Prostate gland (tissue), 2 donors: ENCODE measurements around the gene CCDC177. TPM values are rescaled to one million over a fixed set of nuclear protein-coding genes. Genes with fewer than 3 reads are reported as not detected.

Experiments
- DNase-seq: peaks from one replicate; pipeline ENCODE4 v3.0.0-alpha.2; 2019; ENCODE audit warnings: low spot score
- H3K27ac ChIP-seq, 2 donors: fragments of 200-600 bp; sonication (generic); 2 replicates each; pipeline ENCODE4 v1.5.1; 2017 to 2019
- H3K27me3 ChIP-seq: fragments of 200-600 bp; sonication (generic); replicated peaks from 2 replicates; pipeline ENCODE4 v1.5.1; 2019; ENCODE audit not compliant: insufficient read depth
- H3K36me3 ChIP-seq, 2 donors: fragments of 200-600 bp; sonication (generic); 1 replicate in 1 of 2; 2 replicates in 1 of 2; pipeline versions ENCODE4 v1.5.1 to v1.8.1; 2017 to 2019
- H3K4me1 ChIP-seq: fragments of 200-600 bp; sonication (generic); replicated peaks from 2 replicates; pipeline ENCODE4 v1.5.1; 2019
- H3K4me3 ChIP-seq, 2 donors: fragments of 200-600 bp; sonication (generic); 2 replicates each; pipeline ENCODE4 v1.5.1; 2017 to 2019
- H3K9me3 ChIP-seq: fragments of 200-600 bp; sonication (generic); 2 replicates; pipeline ENCODE4 v1.5.1; 2017
- POLR2A ChIP-seq: fragments of 450-650 bp; IDR thresholded peaks from one replicate; pipeline ENCODE4 v1.6.1; 2016; ENCODE audit warnings: antibody characterized with exemption, mild to moderate bottlenecking
- POLR2AphosphoS5 ChIP-seq: sonication (generic); formaldehyde crosslinking; IDR thresholded peaks from one replicate; pipeline ENCODE4 v1.6.1; 2017; ENCODE audit warnings: antibody characterized with exemption
- WGBS: methylation state at CpG from one replicate; pipeline ENCODE4 v1.1.5; 2018; 5-methylcytosine and 5-hydroxymethylcytosine counted together
- intact Hi-C: fragments of 100-400 bp; cut with DNase I; formaldehyde crosslinking; loops from one replicate; pipeline ENCODE4 v1.14.2; 2022
- total RNA-seq, 2 donors: library from RNA; depleted of rRNA; stranded (reverse); fragments of >200 nt; gene quantifications; one replicate each; pipeline ENCODE4 v1.1.0, GENCODE V29; 2016
- TF ChIP-seq, protein P1 (sequence below), 4 experiments: fragments of 200-600 bp in 2 of 4; fragments of 450-650 bp in 2 of 4; sonication (generic) in 2 of 4; IDR thresholded peaks; 1 replicate in 3 of 4; 2 replicates in 1 of 4; pipeline ENCODE4 v1.5.1; 2016 to 2019; ENCODE audit warnings: antibody characterized with exemption in 4 of 4, mild to moderate bottlenecking in 2 of 4, moderate library complexity in 2 of 4

The CCDC177 gene
- total RNA-seq, 2 donors from 2014 or later = 0.28 TPM; not detected in 1

DNA sequence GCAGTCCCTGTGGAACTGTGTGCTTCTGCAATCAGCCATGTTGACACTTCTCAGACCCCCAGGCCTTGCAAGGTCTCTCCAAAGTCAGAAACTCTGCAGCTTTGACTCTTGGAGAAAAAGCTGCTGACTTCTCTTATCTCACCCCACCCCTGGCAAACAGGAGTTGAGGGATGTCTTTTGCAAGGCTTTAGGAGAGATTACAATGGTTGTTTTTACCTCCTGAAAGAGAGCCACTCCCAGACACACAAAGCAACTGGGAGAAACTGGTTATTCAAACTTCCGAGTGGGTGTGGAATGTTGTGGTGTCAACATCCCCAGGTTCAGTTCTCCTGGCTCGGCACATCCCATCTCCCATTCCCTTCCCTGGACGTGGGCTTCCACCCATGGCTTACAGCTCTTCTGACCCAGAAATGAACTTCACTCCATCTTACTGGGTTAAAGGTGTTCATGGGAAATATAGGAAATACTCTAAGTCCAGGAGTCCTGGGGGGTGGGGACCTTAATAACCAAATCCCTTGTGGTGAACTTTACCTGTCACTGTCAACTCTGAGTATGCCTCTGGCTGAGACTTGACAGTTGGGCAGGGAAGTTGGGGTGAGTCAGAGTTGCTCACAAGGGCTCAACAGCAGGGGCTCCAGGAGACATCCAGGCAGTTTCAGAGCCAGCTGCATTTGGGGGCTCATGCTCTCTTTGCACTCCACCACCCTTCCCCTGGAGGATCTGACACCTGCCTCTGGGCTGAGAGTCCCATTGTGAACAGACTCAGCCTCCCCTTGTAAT lies 41.9 kb downstream of the CCDC177 start:
- Histone ChIP-seq H3K27me3 (no peaks in the 10 kb centered on the region), H3K9me3 (no peaks in the 10 kb centered on the region), H3K27ac (no peak overlapping the region), H3K36me3 (no peaks in the 10 kb centered on the region), H3K4me1 (no peaks in the 10 kb centered on the region), H3K4me3 (no peak overlapping the region)
- WGBS = 57% methylated on average over 3 of the region's 3 CpGs
- intact Hi-C loops = no loop called here
- TF ChIP-seq, protein P1, sequence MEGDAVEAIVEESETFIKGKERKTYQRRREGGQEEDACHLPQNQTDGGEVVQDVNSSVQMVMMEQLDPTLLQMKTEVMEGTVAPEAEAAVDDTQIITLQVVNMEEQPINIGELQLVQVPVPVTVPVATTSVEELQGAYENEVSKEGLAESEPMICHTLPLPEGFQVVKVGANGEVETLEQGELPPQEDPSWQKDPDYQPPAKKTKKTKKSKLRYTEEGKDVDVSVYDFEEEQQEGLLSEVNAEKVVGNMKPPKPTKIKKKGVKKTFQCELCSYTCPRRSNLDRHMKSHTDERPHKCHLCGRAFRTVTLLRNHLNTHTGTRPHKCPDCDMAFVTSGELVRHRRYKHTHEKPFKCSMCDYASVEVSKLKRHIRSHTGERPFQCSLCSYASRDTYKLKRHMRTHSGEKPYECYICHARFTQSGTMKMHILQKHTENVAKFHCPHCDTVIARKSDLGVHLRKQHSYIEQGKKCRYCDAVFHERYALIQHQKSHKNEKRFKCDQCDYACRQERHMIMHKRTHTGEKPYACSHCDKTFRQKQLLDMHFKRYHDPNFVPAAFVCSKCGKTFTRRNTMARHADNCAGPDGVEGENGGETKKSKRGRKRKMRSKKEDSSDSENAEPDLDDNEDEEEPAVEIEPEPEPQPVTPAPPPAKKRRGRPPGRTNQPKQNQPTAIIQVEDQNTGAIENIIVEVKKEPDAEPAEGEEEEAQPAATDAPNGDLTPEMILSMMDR (IDR thresholded peaks at IDR 0.05) = no peak
- no peak for TF ChIP-seq POLR2AphosphoS5
- no peak for TF ChIP-seq POLR2A
- DNase-seq = no peak

DNA sequence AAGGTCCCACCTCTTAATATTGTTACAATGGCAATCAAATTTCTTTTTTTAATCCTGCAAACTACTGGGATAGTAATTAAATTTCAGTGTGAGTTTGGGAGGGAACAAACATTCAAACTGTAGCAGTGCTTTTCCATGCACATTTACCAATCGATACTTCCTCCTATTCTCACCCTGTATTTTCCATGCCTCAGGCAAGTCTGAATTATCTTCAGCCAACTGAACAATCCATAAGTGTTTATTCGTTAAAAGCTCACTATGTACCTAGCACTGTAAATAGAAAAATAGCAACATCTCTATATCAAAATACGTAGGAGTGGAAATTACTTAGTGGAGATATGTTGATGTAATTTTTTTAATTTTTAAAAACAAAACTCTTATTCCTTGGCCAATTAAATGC lies 43.5 kb downstream of the CCDC177 start:
- Histone ChIP-seq H3K27ac (no peak overlapping the region), H3K4me3 (no peak overlapping the region), H3K4me1 (no peaks in the 10 kb centered on the region), H3K27me3 (no peaks in the 10 kb centered on the region), H3K9me3 (no peaks in the 10 kb centered on the region), H3K36me3 (no peaks in the 10 kb centered on the region)
- intact Hi-C loops = no loop called here
- no peak for TF ChIP-seq POLR2AphosphoS5
- TF ChIP-seq, protein P1 (IDR thresholded peaks at IDR 0.05) = no peak
- TF ChIP-seq POLR2A = no peak
- 53% methylated on average over 3 of the region's 3 CpGs for WGBS
- no peak for DNase-seq

DNA sequence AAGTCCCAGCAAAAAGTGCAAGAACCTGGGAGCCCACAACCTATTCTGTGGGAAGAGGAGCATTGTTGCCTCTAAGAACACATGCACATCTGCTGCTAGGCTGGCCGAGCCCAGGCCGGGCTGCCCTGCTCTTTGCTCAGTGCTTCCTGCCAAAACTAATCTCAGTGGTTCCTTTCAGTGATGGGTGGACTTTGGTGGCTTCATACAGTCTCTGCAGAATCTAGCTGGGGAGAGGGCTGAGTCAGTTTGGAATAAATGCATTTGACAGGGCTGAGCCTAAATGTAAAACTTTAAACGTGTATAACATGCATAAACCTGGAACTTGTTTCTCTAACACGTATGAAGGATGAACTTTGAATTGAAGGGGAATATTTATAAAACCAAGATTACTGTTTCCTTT lies 44.6 kb downstream of the CCDC177 start:
- Histone ChIP-seq H3K36me3 (no peaks in the 10 kb centered on the region), H3K9me3 (no peaks in the 10 kb centered on the region), H3K4me3 (no peak overlapping the region), H3K4me1 (no peaks in the 10 kb centered on the region), H3K27me3 (no peaks in the 10 kb centered on the region), H3K27ac (no peak overlapping the region)
- 56% methylated on average over 4 of the region's 4 CpGs for WGBS
- DNase-seq = no peak
- TF ChIP-seq POLR2A (no peak), POLR2AphosphoS5 (no peak)
- TF ChIP-seq, protein P1 (IDR thresholded peaks at IDR 0.05) = no peak
- intact Hi-C loops = no loop called here

DNA sequence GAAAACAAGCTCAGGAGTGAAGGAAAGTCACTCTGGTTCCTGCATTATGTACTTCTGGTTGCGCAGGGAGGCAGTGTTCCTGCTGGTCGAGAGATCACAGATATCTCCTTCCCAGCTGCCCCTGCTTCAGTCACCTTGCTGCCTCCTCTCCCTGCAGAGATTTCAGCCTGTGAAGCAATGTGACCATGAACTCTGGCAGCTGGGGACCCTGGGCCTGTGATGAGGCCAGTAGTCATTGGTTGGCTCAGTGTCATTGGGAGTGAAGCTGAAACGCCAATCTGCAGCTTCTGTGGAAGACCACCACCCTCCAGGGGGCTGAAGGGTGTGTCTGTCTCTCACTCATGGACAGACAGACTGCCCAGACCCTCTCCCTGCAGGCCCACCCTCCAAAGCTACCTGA lies 45.1 kb downstream of the CCDC177 start:
- no peak overlapping the region for H3K27ac ChIP-seq
- H3K4me3 ChIP-seq = no peak overlapping the region
- WGBS = 86% methylated on average over 3 of the region's 3 CpGs
- no peaks in the 10 kb centered on the region for H3K4me1 ChIP-seq
- H3K36me3 ChIP-seq = no peaks in the 10 kb centered on the region
- intact Hi-C loops = no loop called here
- TF ChIP-seq POLR2AphosphoS5 (no peak), POLR2A (no peak)
- TF ChIP-seq, protein P1 (IDR thresholded peaks at IDR 0.05) = no peak
- H3K27me3 ChIP-seq = no peaks in the 10 kb centered on the region
- DNase-seq = no peak
- no peaks in the 10 kb centered on the region for H3K9me3 ChIP-seq

DNA sequence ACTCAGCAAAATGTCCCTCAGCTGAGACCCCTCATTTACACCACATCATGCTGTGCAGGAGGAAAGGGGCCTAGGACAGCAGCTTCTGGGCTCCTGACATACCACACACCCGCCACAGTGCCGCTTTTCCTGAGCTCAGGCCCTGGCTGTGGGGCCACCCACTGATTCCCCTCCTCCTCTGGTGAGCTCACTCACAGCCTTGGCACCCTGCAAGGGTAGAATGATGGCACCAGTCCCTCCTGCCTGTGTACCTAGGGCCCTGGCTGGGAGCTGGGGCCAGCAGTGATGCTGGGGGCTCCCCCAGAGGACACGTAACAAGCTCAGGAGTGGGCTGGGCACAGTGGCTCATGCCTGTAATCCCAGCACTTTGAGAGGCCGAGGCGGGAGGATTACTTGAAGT lies 45.7 kb downstream of the CCDC177 start:
- H3K27ac ChIP-seq = no peak overlapping the region
- no peaks in the 10 kb centered on the region for H3K27me3 ChIP-seq
- no peaks in the 10 kb centered on the region for H3K36me3 ChIP-seq
- DNase-seq = no peak
- intact Hi-C loops = no loop called here
- no peak overlapping the region for H3K4me3 ChIP-seq
- H3K4me1 ChIP-seq = no peaks in the 10 kb centered on the region
- no peaks in the 10 kb centered on the region for H3K9me3 ChIP-seq
- no peak for TF ChIP-seq POLR2AphosphoS5
- TF ChIP-seq, protein P1 (IDR thresholded peaks at IDR 0.05) = no peak
- TF ChIP-seq POLR2A = no peak
- 97% methylated on average over 5 of the region's 5 CpGs for WGBS
